HS-27A (cell line): ENCODE measurements around the gene B4GALNT2.

Experiments used
- DNase-seq: peaks from one replicate; pipeline ENCODE4 v3.0.0-alpha.2; 2012; ENCODE audit warnings: low read depth, missing footprints

The B4GALNT2 gene

GRCh38 chr17:49210158-49211029, 77.8 kb downstream of the B4GALNT2 start, which contains the start of the genes ABI3 and GNGT2:
Gene ABI3, plus strand, starts transcription at chr17:49210707. Its CDS starts 18 bp downstream, at chr17:49210725.
Gene GNGT2, minus strand, starts transcription at chr17:49210574. Its CDS starts 3,152 bp downstream, at chr17:49207422.
- no peak for DNase-seq

DNA sequence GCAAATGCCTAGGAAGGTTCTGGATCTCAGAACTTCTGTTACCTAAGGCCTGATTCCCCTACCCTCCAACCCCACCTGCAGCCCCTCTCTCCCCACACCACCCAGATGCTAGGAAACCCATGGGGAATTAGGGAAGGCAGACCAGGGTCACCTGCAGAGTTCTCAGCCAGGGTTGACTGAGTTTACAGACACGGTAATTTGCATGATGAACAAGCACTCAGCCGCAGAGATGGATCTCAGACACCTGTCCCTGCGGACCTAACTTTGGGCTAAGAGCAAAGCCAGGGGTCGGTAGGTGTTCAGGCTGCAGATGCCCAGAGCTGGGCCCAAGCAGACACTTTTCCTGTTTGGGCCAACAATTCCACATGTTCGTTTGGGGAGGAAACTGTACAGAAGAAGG, 80.8 kb downstream of the B4GALNT2 start:
- no peak for DNase-seq

DNA sequence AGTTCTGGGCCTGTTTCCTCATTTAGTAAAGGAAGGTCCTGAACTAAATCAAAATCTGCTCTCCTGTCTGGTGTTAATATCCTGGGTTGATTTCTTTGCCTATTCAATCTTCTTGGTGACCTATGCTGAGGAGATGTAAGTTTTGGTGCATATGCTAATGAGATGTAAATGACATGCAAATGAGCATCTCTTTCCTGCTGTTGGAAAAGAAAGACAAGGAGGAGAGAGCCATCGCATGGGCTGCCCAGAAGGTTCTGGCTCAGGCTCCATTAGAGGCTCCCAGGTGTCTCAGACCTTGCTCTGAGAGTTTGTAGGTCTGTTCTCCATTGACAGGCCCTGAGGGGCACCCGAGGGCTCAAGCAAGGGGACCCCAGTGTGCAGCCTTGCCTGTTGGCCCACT, 81.3 kb downstream of the B4GALNT2 start:
- no peak for DNase-seq

- no peak for DNase-seq
Measured at GRCh38 chr17:49214676-49215360, 82.2 kb downstream of the B4GALNT2 start.

DNA sequence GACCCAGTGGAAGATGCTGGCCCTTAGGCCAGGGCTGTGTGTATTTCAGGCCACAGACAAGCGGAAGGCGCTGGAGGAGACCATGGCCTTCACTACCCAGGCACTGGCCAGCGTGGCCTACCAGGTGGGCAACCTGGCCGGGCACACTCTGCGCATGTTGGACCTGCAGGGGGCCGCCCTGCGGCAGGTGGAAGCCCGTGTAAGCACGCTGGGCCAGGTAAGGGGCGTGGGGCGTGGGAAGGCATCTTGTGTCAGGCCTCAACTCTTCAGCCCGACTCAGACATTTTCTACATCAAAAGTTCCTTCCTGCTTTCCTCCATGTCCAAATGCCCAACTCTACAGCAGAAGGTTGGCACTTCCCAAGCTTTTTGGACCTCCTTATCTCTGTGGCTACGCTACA, 83.9 kb downstream of the B4GALNT2 start:
- DNase-seq, result no peak

- no peak for DNase-seq
Measured at GRCh38 chr17:49216953-49217650, 84.5 kb downstream of the B4GALNT2 start.

- no peak for DNase-seq
Measured at GRCh38 chr17:49217651-49218413, 85.3 kb downstream of the B4GALNT2 start.

GRCh38 chr17:49218941-49219913, 86.7 kb downstream of the B4GALNT2 start:
- DNase-seq, result no peak

- DNase-seq, result no peak
Measured at GRCh38 chr17:49219987-49220386, 87.4 kb downstream of the B4GALNT2 start.

DNA sequence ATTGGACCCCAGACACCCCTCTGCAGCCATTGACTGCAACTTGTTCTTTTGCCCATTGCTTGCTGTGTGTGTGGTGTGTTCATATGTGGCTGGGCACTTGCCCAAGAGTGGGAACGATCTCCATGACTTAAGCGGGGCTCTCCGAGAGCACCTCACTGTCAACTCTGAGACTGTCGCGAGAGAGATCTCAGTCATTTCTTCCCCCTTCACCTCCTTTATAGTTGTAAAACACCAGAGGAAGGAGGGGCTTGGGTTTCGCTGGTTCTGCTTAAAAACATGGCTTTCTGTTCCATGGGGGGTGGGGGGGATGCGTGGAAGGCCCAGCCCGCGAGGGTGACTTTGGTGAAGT, 90.6 kb downstream of the B4GALNT2 start:
- no peak for DNase-seq

- DNase-seq, result no peak
Measured at GRCh38 chr17:49223517-49224197, 91.1 kb downstream of the B4GALNT2 start.

DNA sequence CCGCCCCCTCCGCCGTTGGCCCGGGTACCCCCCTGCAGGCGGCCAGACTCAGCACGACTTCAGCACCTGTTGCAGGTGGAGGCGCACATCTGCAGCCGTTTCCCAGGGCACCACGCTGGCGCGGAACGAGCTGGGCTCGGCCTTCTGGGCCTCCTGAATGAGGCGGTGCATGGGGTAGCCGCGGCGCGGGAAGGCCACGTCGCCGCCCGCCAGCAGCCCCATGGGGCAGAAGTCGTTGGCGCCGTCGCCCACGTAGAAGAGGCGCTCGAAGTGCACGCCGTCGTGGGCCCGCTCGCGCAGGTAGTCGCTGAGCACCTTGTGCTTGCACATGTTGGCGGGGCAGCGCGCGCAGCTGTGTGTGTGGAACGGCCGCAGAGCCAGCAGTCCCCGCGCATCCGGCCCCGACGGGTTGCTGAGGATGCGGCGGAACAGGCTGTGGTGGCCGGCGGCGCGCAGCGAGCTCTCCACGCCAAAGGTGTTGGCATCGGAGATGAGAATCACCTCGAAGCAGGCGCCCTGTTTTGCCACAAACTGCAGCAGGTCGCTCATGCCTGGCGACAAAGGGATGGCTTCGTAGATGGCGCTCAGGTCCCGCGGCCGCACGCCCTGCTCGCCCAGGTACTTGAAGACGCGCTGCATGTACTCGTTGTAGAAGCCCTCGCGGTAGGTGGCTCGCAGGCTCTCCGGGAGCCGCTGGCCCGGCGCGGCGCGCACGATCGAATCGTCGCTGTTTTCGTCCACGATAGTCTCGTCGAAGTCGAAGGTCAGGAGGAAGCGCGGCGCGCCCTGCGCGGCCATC, 91.8 kb downstream of the B4GALNT2 start:
- DNase-seq, result no peak

DNA sequence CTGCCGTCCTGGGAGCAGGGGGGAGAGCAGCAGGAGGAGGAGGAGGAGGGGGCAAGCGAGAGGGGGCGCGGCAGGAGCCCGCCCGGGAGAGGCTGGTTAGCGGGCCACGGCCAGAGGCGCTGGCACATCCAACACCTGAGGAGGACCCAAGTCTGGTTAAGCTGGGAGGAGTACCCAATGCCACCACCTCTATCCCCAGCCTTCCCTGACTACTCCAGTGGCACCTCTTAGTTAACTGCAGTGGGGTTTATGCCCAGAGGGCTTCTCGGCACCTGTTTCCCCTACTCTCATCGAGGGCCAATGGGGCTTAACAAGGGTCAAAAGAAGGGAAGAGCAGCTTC, 92.4 kb downstream of the B4GALNT2 start:
- DNase-seq, result no peak

GRCh38 chr17:49225554-49226236, 93.1 kb downstream of the B4GALNT2 start:
- DNase-seq, result no peak
